ENCODE data around the gene SV2B.

GRCh38 chr15:91278951-91279350 is 178.9 kb downstream of the SV2B start:
- no peak for TF ChIP-seq CTCF (conservative IDR thresholded peaks at IDR 0.05)
- no peak for TF ChIP-seq ZFX (IDR thresholded peaks at IDR 0.05)

All from C4-2B (cell line).